Measurements from ENCODE around the gene TMEM176A.

The TMEM176A gene

DNA sequence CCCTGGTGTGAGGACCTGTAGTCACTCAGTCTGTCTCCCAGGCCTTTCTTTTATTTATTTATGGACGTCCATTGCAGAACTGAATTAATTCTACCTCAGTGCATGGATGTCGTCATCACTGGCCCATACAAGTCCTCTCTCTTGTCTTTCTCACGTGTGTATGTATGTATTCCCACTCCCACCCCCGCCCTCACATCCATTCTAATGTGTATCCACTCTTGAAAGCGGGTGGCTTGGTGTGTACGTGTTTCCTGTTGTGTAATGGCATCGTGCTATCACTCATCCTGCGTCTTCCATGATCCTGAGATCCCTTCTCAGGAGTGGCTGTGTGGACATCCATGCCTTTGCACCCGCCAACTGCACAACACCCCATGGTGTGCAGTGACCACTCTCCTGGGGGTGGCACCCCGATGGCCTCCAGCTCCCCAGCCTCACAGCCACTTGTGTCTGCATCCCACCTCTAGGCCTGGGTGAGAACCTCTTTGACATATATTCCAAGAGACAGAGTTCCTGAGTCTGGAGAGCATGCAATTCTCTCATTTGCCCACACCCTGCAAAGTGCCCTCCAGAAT is 48.7 kb downstream of the TMEM176A start:
- no peak for DNase-seq

DNA sequence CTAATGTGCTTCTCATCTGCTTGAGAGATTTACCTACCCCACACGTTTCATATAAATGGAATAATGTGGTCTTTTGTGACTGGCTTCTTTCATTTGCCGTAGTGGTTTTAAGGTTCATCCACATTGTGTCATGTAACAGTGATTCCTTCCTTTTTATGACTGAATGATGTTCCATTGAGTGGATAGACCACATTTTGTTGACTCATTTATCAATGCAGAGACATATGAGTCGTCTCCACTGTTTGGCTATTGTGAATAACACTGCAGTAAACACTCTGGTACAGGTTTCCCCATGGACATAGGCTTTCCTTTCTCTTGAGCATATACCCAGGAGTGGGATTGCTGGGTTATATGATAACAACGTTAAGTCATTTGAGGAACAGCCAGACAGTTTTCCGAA is 49.7 kb downstream of the TMEM176A start:
- DNase-seq = no peak

- no peak for DNase-seq
These were observed 51.2 kb downstream of the TMEM176A start for GRCh38 chr7:150851492-150852370.

DNA sequence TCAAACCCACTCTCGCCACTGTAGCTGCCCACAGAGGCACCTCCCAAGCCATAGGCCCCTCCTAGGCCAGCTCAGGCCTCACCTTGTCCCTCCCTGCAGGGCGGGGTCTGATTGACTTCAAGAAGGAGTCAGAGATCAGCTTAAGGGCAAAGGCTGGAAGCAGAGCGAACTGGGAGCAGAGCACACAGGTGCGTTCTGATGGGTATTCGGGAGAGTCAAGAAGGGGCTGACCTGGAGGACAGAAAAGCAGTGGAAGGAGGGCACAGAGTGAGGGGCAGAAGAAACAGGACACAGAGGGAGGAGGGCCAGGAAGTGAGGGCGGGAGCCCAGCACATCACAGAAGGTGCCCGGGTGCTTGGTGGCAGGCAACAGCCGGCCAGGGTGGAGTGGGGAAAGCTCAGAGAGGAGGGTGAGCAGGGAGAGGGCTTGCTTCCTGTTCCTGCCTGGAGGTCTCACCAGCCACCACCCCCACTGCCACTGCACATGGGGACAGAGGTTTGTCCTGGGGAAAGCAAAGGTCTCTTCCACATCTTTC is 51.9 kb downstream of the TMEM176A start, which contains the start of gene AOC1:
AOC1 (plus strand) TSS at position 147 of the 535 bp plus-strand sequence. CDS start 3,954 bp downstream, outside the sequence.
- no peak for DNase-seq

GRCh38 chr7:150854066-150855000 is 53.8 kb downstream of the TMEM176A start:
- DNase-seq = no peak
